Thyroid gland (tissue), 4 donors: ENCODE data around the gene MTCL3.

Experiments
- POLR2A ChIP-seq, 2 donors: fragments of 450-650 bp; IDR thresholded peaks; one replicate each; pipeline ENCODE4 v1.6.1; 2017; ENCODE audit warnings: antibody characterized with exemption in 2 of 2, mild to moderate bottlenecking in 2 of 2, moderate library complexity in 1 of 2
- TF ChIP-seq, protein P1 (sequence below), 6 experiments: fragments of 200-600 bp in 3 of 6; fragments of 450-650 bp in 3 of 6; sonication (generic) in 3 of 6; IDR thresholded peaks; one replicate each; pipeline ENCODE4 v1.5.1; 2016 to 2019; ENCODE audit warnings: antibody characterized with exemption in 6 of 6, mild to moderate bottlenecking in 2 of 6, inconsistent platforms in 1 of 6, moderate library complexity in 1 of 6

DNA sequence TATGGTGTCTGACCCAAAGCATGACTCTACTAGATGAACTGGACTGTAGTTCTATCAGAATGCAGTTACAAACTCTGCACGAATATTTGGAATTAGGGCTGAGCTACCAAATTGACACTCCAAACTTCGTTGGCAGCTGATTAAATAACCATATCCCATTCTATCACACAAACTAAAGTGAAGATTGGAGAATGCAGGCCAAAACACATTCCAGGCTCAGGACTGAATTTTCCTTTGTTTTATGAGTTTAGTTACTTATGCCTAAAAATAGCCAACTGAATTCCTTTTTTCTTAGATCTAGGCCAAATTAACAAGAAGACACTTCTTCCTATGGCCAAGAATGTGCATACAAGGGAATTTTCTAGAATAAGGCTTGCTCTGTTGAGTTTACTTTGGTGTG, 50.2 kb downstream of the MTCL3 start:
- TF ChIP-seq, protein P1, sequence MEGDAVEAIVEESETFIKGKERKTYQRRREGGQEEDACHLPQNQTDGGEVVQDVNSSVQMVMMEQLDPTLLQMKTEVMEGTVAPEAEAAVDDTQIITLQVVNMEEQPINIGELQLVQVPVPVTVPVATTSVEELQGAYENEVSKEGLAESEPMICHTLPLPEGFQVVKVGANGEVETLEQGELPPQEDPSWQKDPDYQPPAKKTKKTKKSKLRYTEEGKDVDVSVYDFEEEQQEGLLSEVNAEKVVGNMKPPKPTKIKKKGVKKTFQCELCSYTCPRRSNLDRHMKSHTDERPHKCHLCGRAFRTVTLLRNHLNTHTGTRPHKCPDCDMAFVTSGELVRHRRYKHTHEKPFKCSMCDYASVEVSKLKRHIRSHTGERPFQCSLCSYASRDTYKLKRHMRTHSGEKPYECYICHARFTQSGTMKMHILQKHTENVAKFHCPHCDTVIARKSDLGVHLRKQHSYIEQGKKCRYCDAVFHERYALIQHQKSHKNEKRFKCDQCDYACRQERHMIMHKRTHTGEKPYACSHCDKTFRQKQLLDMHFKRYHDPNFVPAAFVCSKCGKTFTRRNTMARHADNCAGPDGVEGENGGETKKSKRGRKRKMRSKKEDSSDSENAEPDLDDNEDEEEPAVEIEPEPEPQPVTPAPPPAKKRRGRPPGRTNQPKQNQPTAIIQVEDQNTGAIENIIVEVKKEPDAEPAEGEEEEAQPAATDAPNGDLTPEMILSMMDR (IDR thresholded peaks at IDR 0.05), result no peak
- no peak for TF ChIP-seq POLR2A (IDR thresholded peaks at IDR 0.05)
